Testis (tissue), 3 donors: ENCODE measurements around the gene FAU. TPM values are rescaled to one million over a fixed set of nuclear protein-coding genes. Genes with fewer than 3 reads are reported as not detected.

ENCODE experiments used
- DNase-seq: peaks from one replicate; pipeline ENCODE4 v3.0.0-alpha.2; 2019
- H3K27ac ChIP-seq, 2 donors: fragments of 200-600 bp; sonication (generic); one replicate each; pipeline ENCODE4 v1.5.1; 2019
- H3K27me3 ChIP-seq: fragments of 200-600 bp; sonication (generic); one replicate; pipeline ENCODE4 v1.5.1; 2019
- H3K36me3 ChIP-seq: fragments of 200-600 bp; sonication (generic); one replicate; pipeline ENCODE4 v1.5.1; 2017; ENCODE audit warnings: low read depth; ENCODE audit errors: missing control alignments
- H3K4me1 ChIP-seq: fragments of 200-600 bp; sonication (generic); one replicate; pipeline ENCODE4 v1.5.1; 2019
- H3K4me3 ChIP-seq, 2 donors: fragments of 200-600 bp; sonication (generic); one replicate each; pipeline ENCODE4 v1.5.1; 2017 to 2019
- H3K9me3 ChIP-seq: fragments of 200-600 bp; sonication (generic); one replicate; pipeline ENCODE4 v1.5.1; 2017
- POLR2A ChIP-seq: fragments of 450-650 bp; IDR thresholded peaks from one replicate; pipeline ENCODE4 v1.6.1; 2017; ENCODE audit warnings: antibody characterized with exemption, mild to moderate bottlenecking, moderate library complexity
- WGBS, 2 donors: methylation state at CpG; one replicate each; pipeline ENCODE4 v1.1.5; 2018; 5-methylcytosine and 5-hydroxymethylcytosine counted together
- intact Hi-C: fragments of 100-400 bp; cut with DNase I; formaldehyde crosslinking; loops from one replicate; pipeline ENCODE4 v1.15.1; 2023; ENCODE audit warnings: low total_unique reads
- microRNA-seq, 2 donors: library from miRNA; unstranded; fragments of <30 nt; microRNA quantifications; one replicate each; pipeline ENCODE4, GENCODE V29; 2016; ENCODE audit warnings: borderline number of aligned reads in 2 of 2, borderline replicate concordance in 1 of 2
- polyA plus RNA-seq: library from polyadenylated mRNA; stranded (reverse); fragments of 350-450 nt; fragmentation: Illumina TruSeq; extraction: RNeasy Lipid Tissue Mini Kit (QIAGEN cat#74804); gene quantifications from one replicate; pipeline ENCODE4 v1.2.3, GENCODE V29; 2014; ENCODE audit warnings: low read depth, low replicate concordance; ENCODE audit not compliant: insufficient read depth
- small RNA-seq, 2 donors: library from RNA; depleted of rRNA; stranded (forward); fragments of <200 nt; gene quantifications; one replicate each; pipeline ENCODE3, GENCODE V24; 2016
- total RNA-seq, 2 donors: library from RNA; depleted of rRNA; stranded (reverse); fragments of >200 nt; gene quantifications; one replicate each; pipeline ENCODE4 v1.2.3, GENCODE V29; 2016
- TF ChIP-seq, protein P1 (sequence below), 3 experiments: fragments of 450-650 bp in 2 of 3; fragments of 200-600 bp in 1 of 3; sonication (generic) in 1 of 3; IDR thresholded peaks; one replicate each; pipeline ENCODE4 v1.5.1; 2016 to 2019; ENCODE audit warnings: antibody characterized with exemption in 3 of 3, mild to moderate bottlenecking in 2 of 3, moderate library complexity in 1 of 3

Gene FAU
- total and polyA plus RNA-seq, 3 donors from 2014 or later: 441 to 761 (median 583) TPM

DNA sequence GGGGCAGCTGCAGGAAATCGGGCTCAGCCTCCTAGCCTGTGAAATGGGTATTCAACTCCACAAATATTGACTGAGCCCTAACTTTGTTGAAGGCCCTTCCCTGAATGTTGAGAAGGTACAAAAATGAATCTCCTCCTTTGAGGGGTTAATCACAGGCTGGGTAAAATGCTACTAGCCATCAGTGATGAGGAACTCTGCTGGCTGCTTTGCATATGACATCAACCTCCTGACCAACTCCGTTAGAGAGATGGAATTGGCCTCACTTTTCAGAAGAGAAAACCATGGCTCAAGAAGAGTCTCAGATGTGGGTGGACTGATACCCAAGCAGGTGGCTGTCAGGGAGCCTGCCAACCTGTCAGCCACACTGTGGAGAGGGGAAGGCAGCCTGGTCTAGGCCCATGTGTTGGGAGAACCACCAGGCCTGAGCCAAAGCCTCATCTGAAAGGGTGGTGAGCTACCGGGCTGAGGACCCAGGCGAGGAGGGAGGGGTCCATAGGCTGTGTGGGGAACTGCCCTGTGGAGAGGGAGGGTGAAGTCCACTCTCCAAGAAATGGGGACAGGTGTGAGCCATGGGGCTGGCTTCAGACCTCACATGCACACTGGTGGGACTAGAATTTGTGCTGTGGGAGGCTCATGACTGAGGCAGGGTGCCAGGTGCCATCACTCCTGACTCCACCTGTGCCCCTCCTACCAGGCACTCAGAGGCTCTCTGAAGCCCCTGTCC lies 49.9 kb downstream of the FAU start:
- H3K27me3 ChIP-seq: no peaks in the 10 kb centered on the region
- H3K36me3 ChIP-seq: no peaks in the 10 kb centered on the region
- WGBS, 2 donors: 76 to 79% methylated on average over 3 to 4 of the region's 4 CpGs
- TF ChIP-seq, protein P1, sequence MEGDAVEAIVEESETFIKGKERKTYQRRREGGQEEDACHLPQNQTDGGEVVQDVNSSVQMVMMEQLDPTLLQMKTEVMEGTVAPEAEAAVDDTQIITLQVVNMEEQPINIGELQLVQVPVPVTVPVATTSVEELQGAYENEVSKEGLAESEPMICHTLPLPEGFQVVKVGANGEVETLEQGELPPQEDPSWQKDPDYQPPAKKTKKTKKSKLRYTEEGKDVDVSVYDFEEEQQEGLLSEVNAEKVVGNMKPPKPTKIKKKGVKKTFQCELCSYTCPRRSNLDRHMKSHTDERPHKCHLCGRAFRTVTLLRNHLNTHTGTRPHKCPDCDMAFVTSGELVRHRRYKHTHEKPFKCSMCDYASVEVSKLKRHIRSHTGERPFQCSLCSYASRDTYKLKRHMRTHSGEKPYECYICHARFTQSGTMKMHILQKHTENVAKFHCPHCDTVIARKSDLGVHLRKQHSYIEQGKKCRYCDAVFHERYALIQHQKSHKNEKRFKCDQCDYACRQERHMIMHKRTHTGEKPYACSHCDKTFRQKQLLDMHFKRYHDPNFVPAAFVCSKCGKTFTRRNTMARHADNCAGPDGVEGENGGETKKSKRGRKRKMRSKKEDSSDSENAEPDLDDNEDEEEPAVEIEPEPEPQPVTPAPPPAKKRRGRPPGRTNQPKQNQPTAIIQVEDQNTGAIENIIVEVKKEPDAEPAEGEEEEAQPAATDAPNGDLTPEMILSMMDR (IDR thresholded peaks at IDR 0.05): no peak
- no peak for TF ChIP-seq POLR2A
- no peak overlapping the region for H3K27ac ChIP-seq
- DNase-seq: no peak
- intact Hi-C loops: no loop called here
- no peaks in the 10 kb centered on the region for H3K4me1 ChIP-seq
- no peak overlapping the region for H3K4me3 ChIP-seq
- no peaks in the 10 kb centered on the region for H3K9me3 ChIP-seq

Small RNA genes within 50 kb of the gene (microRNA-seq; reads per million reads assigned to microRNA genes)
- gene MIR6751: 0 reads per million in 2 donors

Small RNA genes within 50 kb of the gene (small RNA-seq; reads per million reads assigned to genes)
- gene HIGD1AP10 (0 reads per million in 2 donors), gene PDCL2P2 (0 reads per million in 2 donors), gene RNU2-23P (0.09 to 0.47 reads per million in 2 donors)

Other genes starting within 250 kb of the FAU start
- gene EHD1, start 243.5 kb downstream of the FAU start, total RNA-seq: 100 to 1,000 TPM; 230 to 455 TPM
- gene EHD1, start 243.5 kb downstream of the FAU start, polyA plus RNA-seq: 328 TPM
- gene ATG2A, start 204.9 kb downstream of the FAU start, total RNA-seq: 10 to 100 TPM; 51.1 to 56.1 TPM
- gene ATG2A, start 204.9 kb downstream of the FAU start, polyA plus RNA-seq: 22.2 TPM
- gene PPP2R5B, start 197.4 kb downstream of the FAU start, total RNA-seq: 10 to 100 TPM; 19.4 to 26.2 TPM
- gene PPP2R5B, start 197.4 kb downstream of the FAU start, polyA plus RNA-seq: 9.9 TPM
- 1 to 10 TPM; 7.0 to 9.4 TPM for gene GPHA2, start 186.2 kb downstream of the FAU start, total RNA-seq
- 6.9 TPM for gene GPHA2, start 186.2 kb downstream of the FAU start, polyA plus RNA-seq
- gene MAJIN, start 150.0 kb downstream of the FAU start, total RNA-seq: 10 to 100 TPM; 14.4 to 34.8 TPM
- 36.4 TPM for gene MAJIN, start 150.0 kb downstream of the FAU start, polyA plus RNA-seq
- 1 to 10 TPM in 1 of 2 donors, under 1 TPM in 1; 0.94 to 1.5 TPM for gene BATF2, start 125.2 kb downstream of the FAU start, total RNA-seq
- gene BATF2, start 125.2 kb downstream of the FAU start, polyA plus RNA-seq: 2.7 TPM
- gene ARL2, start 108.0 kb downstream of the FAU start, total RNA-seq: 100 to 1,000 TPM; 127 to 154 TPM
- 235 TPM for gene ARL2, start 108.0 kb downstream of the FAU start, polyA plus RNA-seq
- 10 to 100 TPM; 17.0 to 22.5 TPM for gene SNX15, start 94.7 kb downstream of the FAU start, total RNA-seq
- gene SNX15, start 94.7 kb downstream of the FAU start, polyA plus RNA-seq: 15.6 TPM
- 10 to 100 TPM; 40.5 to 41.0 TPM for gene SAC3D1, start 80.9 kb downstream of the FAU start, total RNA-seq
- gene SAC3D1, start 80.9 kb downstream of the FAU start, polyA plus RNA-seq: 63.5 TPM
- gene NAALADL1, start 63.6 kb downstream of the FAU start, total RNA-seq: 10 to 100 TPM; 16.5 to 18.1 TPM
- gene NAALADL1, start 63.6 kb downstream of the FAU start, polyA plus RNA-seq: 16.0 TPM
- gene CDCA5, start 38.1 kb downstream of the FAU start, total RNA-seq: 10 to 100 TPM; 28.5 to 50.9 TPM
- gene CDCA5, start 38.1 kb downstream of the FAU start, polyA plus RNA-seq: 93.3 TPM
- gene ZFPL1, start 37.9 kb downstream of the FAU start, total RNA-seq: 10 to 100 TPM; 52.7 to 57.2 TPM
- gene ZFPL1, start 37.9 kb downstream of the FAU start, polyA plus RNA-seq: 70.6 TPM
- gene VPS51, start 25.9 kb downstream of the FAU start, total RNA-seq: 100 to 1,000 TPM; 173 to 252 TPM
- 91.1 TPM for gene VPS51, start 25.9 kb downstream of the FAU start, polyA plus RNA-seq
- gene TM7SF2, start 10.3 kb downstream of the FAU start, total RNA-seq: 10 to 100 TPM; 42.0 to 49.6 TPM
- gene TM7SF2, start 10.3 kb downstream of the FAU start, polyA plus RNA-seq: 36.4 TPM
- 100 to 1,000 TPM in 1 of 2 donors, 10 to 100 TPM in 1; 64.2 to 119 TPM for gene ZNHIT2, start 4.4 kb downstream of the FAU start, total RNA-seq
- gene ZNHIT2, start 4.4 kb downstream of the FAU start, polyA plus RNA-seq: 47.3 TPM
- 10 to 100 TPM; 82.8 to 87.7 TPM for gene MRPL49, start 187 bp upstream of the FAU start, total RNA-seq
- gene MRPL49, start 187 bp upstream of the FAU start, polyA plus RNA-seq: 53.9 TPM
- 10 to 100 TPM; 67.4 to 87.2 TPM for gene SYVN1, start 12.4 kb upstream of the FAU start, total RNA-seq
- gene SYVN1, start 12.4 kb upstream of the FAU start, polyA plus RNA-seq: 62.0 TPM
- 1 to 10 TPM; 1.2 TPM for gene SPDYC, start 48.1 kb upstream of the FAU start, total RNA-seq
- 0.80 TPM for gene SPDYC, start 48.1 kb upstream of the FAU start, polyA plus RNA-seq
- gene CAPN1, start 59.8 kb upstream of the FAU start, total RNA-seq: 10 to 100 TPM; 36.2 to 85.3 TPM
- gene CAPN1, start 59.8 kb upstream of the FAU start, polyA plus RNA-seq: 27.3 TPM
- gene POLA2, start 139.8 kb upstream of the FAU start, total RNA-seq: 10 to 100 TPM; 24.2 to 27.6 TPM
- 21.9 TPM for gene POLA2, start 139.8 kb upstream of the FAU start, polyA plus RNA-seq
- gene CDC42EP2, start 192.7 kb upstream of the FAU start, total RNA-seq: 1 to 10 TPM; 3.5 to 4.4 TPM
- gene CDC42EP2, start 192.7 kb upstream of the FAU start, polyA plus RNA-seq: 5.1 TPM
- 10 to 100 TPM; 86.8 to 91.2 TPM for gene DPF2, start 211.7 kb upstream of the FAU start, total RNA-seq
- gene DPF2, start 211.7 kb upstream of the FAU start, polyA plus RNA-seq: 94.5 TPM
- 1 to 10 TPM; 5.3 to 7.6 TPM for gene TIGD3, start 232.6 kb upstream of the FAU start, total RNA-seq
- gene TIGD3, start 232.6 kb upstream of the FAU start, polyA plus RNA-seq: 7.1 TPM